LNCAP (cell line): ENCODE measurements around the gene PPHLN1.
A peak's percentile ranks its signal among the peaks of the same experiment; 100 is the strongest.

Experiments used
- TF ChIP-seq, protein P1 (sequence below): fragments of 450-650 bp; IDR thresholded peaks from 2 replicates; pipeline ENCODE4 v1.5.1; 2017; ENCODE audit warnings: mild to moderate bottlenecking

PPHLN1 gene

DNA sequence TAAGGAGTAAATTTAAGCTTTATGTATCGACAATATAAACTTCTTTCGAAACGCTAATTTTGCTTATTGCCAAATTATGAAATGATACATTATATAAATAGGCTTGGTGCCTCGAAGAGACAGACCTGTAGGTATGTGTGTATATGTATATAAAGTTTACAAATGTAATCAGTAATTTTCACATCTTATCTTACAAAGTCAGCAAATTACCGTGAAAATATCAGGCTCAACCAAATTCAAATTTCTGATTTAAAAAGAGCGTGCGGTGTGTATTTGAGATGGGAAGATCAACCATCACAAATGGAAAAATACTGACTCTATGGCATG, 678 bp upstream of the PPHLN1 start:
- TF ChIP-seq, protein P1, sequence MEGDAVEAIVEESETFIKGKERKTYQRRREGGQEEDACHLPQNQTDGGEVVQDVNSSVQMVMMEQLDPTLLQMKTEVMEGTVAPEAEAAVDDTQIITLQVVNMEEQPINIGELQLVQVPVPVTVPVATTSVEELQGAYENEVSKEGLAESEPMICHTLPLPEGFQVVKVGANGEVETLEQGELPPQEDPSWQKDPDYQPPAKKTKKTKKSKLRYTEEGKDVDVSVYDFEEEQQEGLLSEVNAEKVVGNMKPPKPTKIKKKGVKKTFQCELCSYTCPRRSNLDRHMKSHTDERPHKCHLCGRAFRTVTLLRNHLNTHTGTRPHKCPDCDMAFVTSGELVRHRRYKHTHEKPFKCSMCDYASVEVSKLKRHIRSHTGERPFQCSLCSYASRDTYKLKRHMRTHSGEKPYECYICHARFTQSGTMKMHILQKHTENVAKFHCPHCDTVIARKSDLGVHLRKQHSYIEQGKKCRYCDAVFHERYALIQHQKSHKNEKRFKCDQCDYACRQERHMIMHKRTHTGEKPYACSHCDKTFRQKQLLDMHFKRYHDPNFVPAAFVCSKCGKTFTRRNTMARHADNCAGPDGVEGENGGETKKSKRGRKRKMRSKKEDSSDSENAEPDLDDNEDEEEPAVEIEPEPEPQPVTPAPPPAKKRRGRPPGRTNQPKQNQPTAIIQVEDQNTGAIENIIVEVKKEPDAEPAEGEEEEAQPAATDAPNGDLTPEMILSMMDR, result no peak

DNA sequence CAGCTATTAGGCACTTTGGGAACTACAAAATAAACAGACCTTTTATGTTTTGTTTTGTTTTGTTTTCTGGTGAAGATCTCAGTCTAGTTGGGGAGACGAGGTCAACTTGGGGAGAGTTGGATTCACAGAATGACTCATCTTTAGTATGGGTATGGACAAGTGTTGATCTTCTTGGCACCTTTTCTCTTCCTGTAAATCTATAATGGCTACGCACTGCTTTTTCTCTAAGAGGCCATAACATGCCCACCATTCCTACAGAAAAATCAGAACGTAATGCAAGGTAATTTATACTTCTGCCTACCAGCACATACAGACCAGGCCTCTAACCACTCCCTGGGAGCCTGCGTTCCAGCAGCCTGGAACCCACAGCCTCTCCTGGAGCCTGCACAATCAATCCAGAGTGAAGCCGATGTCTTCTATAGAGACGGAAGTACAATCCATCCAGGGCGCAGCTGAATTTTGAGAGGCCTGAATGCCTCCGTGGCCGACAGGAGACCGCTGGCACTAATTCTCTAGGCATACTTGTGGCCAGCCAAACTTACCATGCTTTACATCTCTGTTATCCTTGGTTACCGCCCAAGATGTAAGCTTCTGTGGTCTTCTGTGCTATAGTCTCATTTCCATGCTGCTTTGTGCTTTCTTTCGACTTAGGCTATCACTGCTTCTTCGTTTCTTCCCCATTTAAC, 717 bp downstream of the PPHLN1 start:
- TF ChIP-seq, protein P1, result no peak

DNA sequence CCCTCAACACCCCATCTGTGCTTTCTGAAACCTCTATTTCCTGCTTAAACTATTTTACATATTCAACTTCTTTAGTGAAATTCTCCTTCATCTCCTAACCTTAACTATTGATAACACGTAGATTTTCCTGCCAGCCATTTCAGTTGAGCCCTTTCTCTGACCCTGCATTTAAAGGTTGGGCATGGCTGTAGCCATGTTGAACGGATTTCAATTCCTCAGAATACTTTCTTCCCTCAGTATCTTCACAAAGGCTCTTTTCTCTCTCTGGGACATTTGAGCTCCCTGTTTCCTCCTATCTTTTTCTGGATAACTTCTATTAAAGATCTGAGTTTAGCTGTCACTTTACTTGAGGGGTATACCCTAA, 1.2 kb downstream of the PPHLN1 start:
- TF ChIP-seq, protein P1, result no peak

DNA sequence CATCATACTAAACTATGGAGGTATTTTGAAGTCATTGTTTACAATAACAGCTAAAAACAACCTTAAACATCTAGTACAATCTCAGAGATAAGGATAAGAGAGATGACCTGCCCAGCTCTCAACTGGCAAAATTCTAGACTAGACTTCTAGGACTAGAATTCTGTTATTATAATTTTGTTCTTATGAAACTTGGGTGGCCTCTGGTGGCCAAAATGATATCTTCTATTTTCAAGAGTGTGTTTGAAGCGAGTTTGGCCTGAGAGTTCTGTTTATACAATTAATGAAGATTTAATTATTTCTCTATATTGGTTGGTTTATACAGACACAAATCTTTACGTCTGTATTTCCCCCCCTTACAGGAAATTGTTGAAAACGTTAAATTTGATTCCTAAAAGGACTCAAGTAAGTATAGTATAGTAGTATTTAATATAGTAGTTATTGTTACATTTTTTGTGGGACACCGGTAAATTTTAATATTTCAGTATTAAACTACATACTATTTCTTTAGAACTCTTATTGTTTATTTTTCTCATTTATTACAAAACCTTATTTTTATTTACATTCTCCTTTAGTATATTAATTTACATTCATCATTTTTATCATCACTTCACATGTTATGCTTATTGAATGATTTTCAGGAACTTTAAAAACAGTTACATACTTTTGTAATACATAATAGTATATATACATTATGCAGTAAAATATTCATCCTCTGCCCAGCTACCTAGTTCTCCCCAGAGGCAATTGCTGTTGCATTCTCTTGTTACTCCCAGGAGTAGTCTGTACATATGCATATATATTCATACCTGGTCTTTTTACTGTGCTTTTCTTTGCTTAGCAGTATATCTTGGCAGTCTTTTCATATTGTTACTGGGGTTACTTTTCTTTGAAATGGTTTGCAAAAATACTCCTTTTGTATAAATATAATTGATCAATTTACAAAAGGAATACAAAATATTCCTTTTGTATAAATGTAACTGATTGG, 6.6 kb downstream of the PPHLN1 start:
- TF ChIP-seq, protein P1, result peak; percentile 62

DNA sequence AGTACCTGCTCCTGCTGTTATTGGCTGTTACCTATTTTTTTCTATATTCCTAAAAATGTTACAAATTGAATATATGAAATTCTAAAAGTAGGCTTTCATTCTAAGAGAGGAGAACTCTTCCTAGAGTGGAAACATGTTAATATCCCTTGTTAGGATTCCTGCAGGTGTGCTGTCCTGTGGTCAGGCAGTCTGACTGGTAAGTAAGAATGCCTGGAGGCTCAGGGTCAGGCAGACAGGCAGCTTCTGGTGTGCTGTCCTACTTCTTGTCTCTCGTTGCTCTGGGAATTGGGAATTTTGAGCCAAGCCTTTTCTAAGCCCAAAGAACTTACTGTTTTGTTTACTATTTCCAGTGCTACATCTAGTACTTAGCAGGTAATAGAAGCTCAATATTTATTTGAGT, 10.3 kb downstream of the PPHLN1 start:
- TF ChIP-seq, protein P1, result no peak

DNA sequence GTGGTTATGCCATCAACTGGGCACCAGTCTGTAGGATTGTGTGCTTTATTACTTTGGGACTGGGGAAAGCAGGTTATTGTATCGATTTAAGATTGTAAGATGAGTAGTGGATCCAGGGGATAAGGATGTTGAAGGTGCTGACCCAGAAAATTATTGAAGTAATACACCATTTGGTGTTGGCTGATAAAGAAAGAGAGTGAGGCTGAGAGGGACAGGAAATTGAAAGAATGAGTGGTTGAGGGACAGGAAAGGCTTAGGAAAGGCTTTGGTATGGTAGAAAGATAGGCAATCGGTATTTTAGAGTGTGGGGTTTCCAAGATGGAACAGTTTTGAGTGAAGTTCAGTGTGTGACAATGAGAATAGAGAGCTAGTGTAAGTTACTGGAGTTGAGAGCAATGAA, 12.3 kb downstream of the PPHLN1 start:
- TF ChIP-seq, protein P1, result no peak

DNA sequence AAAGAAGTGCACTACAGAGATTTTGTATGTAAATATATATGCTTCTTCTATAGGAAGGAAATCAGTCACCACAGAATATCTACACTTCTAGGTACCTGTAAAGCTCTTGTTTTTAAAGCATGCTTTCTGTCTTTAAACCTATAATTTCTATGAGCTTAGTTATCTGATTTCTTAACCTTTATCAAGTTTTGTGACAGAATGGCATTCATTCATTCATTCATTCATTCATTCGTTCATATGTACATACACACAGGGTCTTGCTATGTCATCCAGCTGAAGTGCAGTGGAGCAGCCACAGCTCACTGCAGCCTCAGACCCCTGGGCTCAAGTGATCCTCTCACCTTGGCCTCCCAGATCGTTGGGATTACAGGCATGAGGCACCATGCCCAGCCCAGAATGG, 16.1 kb downstream of the PPHLN1 start:
- TF ChIP-seq, protein P1, result no peak
